ENCODE results near the gene RAG1.

The RAG1 gene

GRCh38 chr11:36601155-36601554, 33.3 kb downstream of the RAG1 start:
- no peak overlapping the region for H3K4me3 ChIP-seq (ENCODE audit: low read depth, low read length)
- no peak for DNase-seq (ENCODE audit: low read depth)
- no peak for TF ChIP-seq CTCF (IDR thresholded peaks at IDR 0.05; ENCODE audit: low read depth, low read length, missing control alignments)

- TF ChIP-seq CTCF (IDR thresholded peaks at IDR 0.05; ENCODE audit: low read depth, low read length, missing control alignments): no peak
- no peak for DNase-seq (ENCODE audit: low read depth)
- H3K4me3 ChIP-seq (ENCODE audit: low read depth, low read length): no peak overlapping the region
Measured at GRCh38 chr11:36602135-36602534, 34.3 kb downstream of the RAG1 start.

- no peak for DNase-seq (ENCODE audit: low read depth)
- no peak overlapping the region for H3K4me3 ChIP-seq (ENCODE audit: low read depth, low read length)
- no peak for TF ChIP-seq CTCF (IDR thresholded peaks at IDR 0.05; ENCODE audit: low read depth, low read length, missing control alignments)
Measured at GRCh38 chr11:36605221-36606216, 37.7 kb downstream of the RAG1 start.

GRCh38 chr11:36608491-36609199, 40.8 kb downstream of the RAG1 start:
- TF ChIP-seq CTCF (IDR thresholded peaks at IDR 0.05; ENCODE audit: low read depth, low read length, missing control alignments): no peak
- DNase-seq (ENCODE audit: low read depth): no peak
- no peak overlapping the region for H3K4me3 ChIP-seq (ENCODE audit: low read depth, low read length)

- no peak for DNase-seq (ENCODE audit: low read depth)
- no peak for TF ChIP-seq CTCF (IDR thresholded peaks at IDR 0.05; ENCODE audit: low read depth, low read length, missing control alignments)
- H3K4me3 ChIP-seq (ENCODE audit: low read depth, low read length): no peak overlapping the region
Measured at GRCh38 chr11:36609383-36609782, 41.6 kb downstream of the RAG1 start.

- no peak for TF ChIP-seq CTCF (IDR thresholded peaks at IDR 0.05; ENCODE audit: low read depth, low read length, missing control alignments)
- no peak for DNase-seq (ENCODE audit: low read depth)
- no peak overlapping the region for H3K4me3 ChIP-seq (ENCODE audit: low read depth, low read length)
Measured at GRCh38 chr11:36615826-36616225, 48.0 kb downstream of the RAG1 start.

Measured in GM12864 (cell line).